ENCODE data around the gene ANOS1. TPM values are rescaled to one million over a fixed set of nuclear protein-coding genes. Genes with fewer than 3 reads are reported as not detected.

The ANOS1 gene
- total RNA-seq, 1 donor from 2014 or later: 0.08 TPM

DNA sequence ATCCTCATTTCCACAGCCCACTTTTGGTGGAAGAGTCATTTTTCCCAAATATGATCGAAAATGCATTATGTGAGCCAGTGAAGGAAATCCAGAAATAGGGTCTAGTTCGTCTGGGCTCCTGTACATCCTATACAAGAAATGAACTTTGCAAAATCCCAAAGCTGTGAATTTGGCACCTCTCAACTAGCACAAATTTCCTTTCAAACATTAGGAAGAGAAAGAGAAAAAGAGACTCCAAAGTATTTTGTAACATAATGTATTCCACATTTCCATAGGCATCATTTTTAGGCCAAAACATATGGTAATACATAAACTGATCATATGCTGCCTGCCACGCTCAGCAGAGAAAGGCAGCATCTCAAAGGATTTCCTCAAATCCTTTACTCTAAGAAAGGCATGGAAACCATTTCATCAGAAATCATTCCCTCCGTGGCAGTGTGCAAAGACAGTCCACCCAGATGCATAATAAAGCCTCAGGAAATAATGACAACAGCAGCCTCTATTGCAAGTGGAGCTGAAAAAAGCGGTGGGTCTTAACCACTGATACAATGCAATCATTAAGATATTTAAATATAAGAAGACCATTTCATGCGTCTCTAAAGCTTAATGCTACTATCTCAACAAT is 56.8 kb downstream of the ANOS1 start:
- Mint-ChIP-seq H3K36me3 (ENCODE audit: unreplicated experiment) (no peaks in the 10 kb centered on the region), H3K4me3 (ENCODE audit: unreplicated experiment) (no peak overlapping the region), H3K4me1 (ENCODE audit: unreplicated experiment) (no peaks in the 10 kb centered on the region), H3K27me3 (ENCODE audit: unreplicated experiment) (peaks cover 2% of the 10 kb centered on the region), H3K9me3 (ENCODE audit: unreplicated experiment) (peaks cover 3% of the 10 kb centered on the region), H3K27ac (ENCODE audit: unreplicated experiment) (no peak overlapping the region)
- DNase-seq (ENCODE audit: extremely low spot score, unreplicated experiment): no peak
- no peak for TF ChIP-seq CTCF (IDR thresholded peaks at IDR 0.05)

GRCh38 chrX:8673201-8673600 is 58.7 kb downstream of the ANOS1 start:
- no peak for TF ChIP-seq CTCF (IDR thresholded peaks at IDR 0.05)

GRCh38 chrX:8672176-8672575 is 59.8 kb downstream of the ANOS1 start:
- no peaks in the 10 kb centered on the region for H3K4me1 Mint-ChIP-seq (ENCODE audit: unreplicated experiment)
- H3K9me3 Mint-ChIP-seq (ENCODE audit: unreplicated experiment): peaks cover 6% of the 10 kb centered on the region
- no peaks in the 10 kb centered on the region for H3K36me3 Mint-ChIP-seq (ENCODE audit: unreplicated experiment)
- H3K27me3 Mint-ChIP-seq (ENCODE audit: unreplicated experiment): no peaks in the 10 kb centered on the region
- no peak for DNase-seq (ENCODE audit: extremely low spot score, unreplicated experiment)
- H3K4me3 Mint-ChIP-seq (ENCODE audit: unreplicated experiment): no peak overlapping the region
- TF ChIP-seq CTCF (IDR thresholded peaks at IDR 0.05): no peak
- H3K27ac Mint-ChIP-seq (ENCODE audit: unreplicated experiment): no peak overlapping the region

More at GRCh38 chrX:8673201-8673600, 58.7 kb downstream of the ANOS1 start:
- H3K27ac Mint-ChIP-seq (ENCODE audit: unreplicated experiment): no peak overlapping the region
- H3K36me3 Mint-ChIP-seq (ENCODE audit: unreplicated experiment): no peaks in the 10 kb centered on the region
- DNase-seq (ENCODE audit: extremely low spot score, unreplicated experiment): no peak
- H3K9me3 Mint-ChIP-seq (ENCODE audit: unreplicated experiment): peaks cover 3% of the 10 kb centered on the region
- no peaks in the 10 kb centered on the region for H3K4me1 Mint-ChIP-seq (ENCODE audit: unreplicated experiment)
- no peak overlapping the region for H3K4me3 Mint-ChIP-seq (ENCODE audit: unreplicated experiment)
- H3K27me3 Mint-ChIP-seq (ENCODE audit: unreplicated experiment): no peaks in the 10 kb centered on the region

GRCh38 chrX:8668813-8669212 is 63.1 kb downstream of the ANOS1 start:
- TF ChIP-seq CTCF (IDR thresholded peaks at IDR 0.05): no peak
- Mint-ChIP-seq H3K9me3 (ENCODE audit: unreplicated experiment) (peaks cover 3% of the 10 kb centered on the region), H3K4me1 (ENCODE audit: unreplicated experiment) (no peaks in the 10 kb centered on the region), H3K36me3 (ENCODE audit: unreplicated experiment) (no peaks in the 10 kb centered on the region), H3K27me3 (ENCODE audit: unreplicated experiment) (no peaks in the 10 kb centered on the region), H3K27ac (ENCODE audit: unreplicated experiment) (no peak overlapping the region), H3K4me3 (ENCODE audit: unreplicated experiment) (no peak overlapping the region)
- DNase-seq (ENCODE audit: extremely low spot score, unreplicated experiment): no peak

DNA sequence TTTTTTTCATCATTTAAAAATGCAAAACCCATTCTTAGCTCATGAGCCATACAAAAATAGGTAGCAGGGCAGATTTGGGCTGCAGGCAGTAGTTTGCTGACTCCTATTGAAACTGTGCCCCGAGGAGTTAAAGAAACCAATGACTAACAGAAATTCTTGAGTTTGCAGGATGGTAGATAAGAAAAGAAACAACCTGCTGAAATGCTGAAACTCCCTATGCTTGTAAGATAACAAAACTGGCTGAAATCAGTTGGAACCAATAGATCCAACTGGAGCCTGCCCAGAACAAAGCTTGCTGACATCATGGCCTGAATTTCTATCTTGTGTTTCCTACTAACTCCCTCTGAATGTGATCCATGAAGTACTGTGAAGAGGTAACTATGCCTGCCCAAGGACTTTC is 68.6 kb downstream of the ANOS1 start:
- DNase-seq (ENCODE audit: extremely low spot score, unreplicated experiment): no peak
- Mint-ChIP-seq H3K36me3 (ENCODE audit: unreplicated experiment) (no peaks in the 10 kb centered on the region), H3K4me3 (ENCODE audit: unreplicated experiment) (no peak overlapping the region), H3K9me3 (ENCODE audit: unreplicated experiment) (peaks cover 3% of the 10 kb centered on the region), H3K27ac (ENCODE audit: unreplicated experiment) (no peak overlapping the region), H3K4me1 (ENCODE audit: unreplicated experiment) (no peaks in the 10 kb centered on the region), H3K27me3 (ENCODE audit: unreplicated experiment) (no peaks in the 10 kb centered on the region)
- TF ChIP-seq CTCF (IDR thresholded peaks at IDR 0.05): no peak
